Measurements from ENCODE around the gene HOXA2.

HOXA2 gene

DNA sequence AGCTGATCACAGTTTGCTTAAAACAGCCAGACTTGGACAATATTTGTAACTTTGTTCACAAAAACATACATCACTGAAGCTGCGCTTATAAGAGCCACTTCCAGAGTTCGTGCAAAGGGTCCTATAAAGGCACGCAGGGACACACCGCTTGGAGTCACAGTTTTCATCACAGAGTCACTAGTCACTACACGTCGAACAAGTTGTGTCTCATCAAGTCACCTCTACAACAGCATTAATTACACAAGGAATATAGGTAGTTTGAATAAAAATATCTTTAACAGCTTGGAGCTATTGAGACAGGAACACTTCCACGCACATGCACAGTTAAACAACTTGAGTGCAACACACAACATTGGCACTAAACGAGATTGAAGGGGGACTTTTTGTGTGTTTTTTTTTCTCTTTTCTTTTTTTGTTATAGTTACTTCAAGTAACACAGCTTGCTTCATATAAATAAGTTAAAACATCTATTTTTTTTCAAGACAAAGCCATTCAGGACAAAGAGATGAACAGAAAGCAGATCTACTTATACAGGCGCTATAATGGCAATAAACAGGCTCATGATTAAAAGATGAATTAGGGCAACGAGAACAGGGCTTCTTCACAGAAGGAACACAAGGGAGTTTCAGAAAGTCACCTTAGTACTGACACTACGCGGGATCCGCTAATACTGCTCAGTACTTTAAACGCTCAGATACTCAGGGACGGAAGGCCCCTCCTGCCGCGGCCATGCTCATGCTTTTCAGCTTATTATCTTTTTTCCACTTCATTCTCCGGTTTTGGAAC, 38.8 kb upstream of the HOXA2 start:
- no peak for DNase-seq

DNA sequence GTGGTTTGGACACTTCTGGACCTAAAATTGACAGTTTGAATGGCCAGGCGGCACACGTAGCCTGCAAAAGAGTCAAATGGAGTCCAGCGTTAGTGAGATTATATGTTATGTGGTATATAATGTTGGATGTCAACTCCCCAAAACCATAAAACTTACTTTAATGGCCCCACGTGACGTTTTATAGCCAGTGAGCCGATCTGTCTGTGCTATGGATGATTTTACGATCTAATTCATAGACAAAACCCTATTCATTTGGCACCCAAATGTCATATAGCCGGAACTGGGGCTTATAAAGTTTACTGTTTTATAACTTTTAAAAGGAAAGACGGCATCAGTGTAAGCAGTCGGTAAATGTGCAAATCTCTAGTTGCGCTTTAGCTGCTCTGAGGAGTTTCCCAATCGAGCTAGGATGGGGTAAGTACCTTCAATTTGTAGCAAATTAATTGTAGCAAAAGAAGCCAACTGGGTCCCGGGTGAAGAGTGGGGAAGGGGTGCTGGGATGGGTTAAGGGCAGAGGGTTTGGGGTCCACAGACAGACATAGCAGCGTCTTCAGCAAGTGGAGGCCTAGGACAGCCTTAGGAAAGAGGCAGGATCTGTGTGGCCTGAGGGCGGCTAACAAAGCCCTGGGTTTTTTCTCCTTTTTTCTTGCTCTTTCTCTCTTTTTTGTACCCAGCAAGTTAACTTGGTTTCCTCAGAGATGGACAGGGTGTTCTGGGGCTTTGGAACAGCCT, 37.8 kb upstream of the HOXA2 start:
- no peak for DNase-seq

DNA sequence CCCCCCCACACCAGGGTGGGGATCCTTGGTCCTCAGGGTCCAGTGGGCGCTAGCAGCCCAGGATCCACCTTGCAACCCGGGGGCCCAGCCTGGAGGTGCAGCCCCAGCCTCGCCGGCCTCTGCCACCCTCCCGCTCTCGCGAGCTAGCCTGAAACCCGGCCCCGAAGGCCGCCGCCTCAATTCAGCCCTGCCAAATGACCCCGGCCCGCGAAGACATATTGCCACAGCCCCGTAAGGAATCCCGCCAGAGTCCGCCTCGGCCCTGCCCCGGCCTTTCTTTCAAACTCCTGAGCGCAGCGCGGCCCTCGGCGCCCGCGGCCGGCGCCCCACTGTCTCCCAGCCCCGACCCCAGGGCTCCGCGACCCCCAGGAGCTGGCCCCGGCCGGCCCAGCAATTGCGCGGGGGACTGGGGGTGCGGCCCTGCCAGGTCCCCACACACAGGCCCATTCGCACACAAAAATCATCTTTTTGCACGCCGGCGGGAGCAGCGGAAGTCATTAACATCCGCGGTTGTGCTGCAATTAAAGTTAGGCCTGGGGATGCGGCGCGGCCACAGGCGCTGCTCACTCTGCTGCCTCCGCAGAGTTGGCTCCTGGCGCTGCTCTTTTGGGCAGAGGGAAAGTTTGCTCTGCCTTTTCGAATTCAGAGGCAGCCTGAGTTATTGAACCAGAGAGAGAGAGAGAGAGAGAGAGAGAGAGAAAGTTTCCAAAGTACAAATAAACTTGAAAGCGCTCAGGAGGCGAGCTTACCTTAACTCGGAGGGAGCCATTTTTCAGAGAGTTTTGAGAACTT, 37.0 kb upstream of the HOXA2 start:
- DNase-seq: no peak

DNA sequence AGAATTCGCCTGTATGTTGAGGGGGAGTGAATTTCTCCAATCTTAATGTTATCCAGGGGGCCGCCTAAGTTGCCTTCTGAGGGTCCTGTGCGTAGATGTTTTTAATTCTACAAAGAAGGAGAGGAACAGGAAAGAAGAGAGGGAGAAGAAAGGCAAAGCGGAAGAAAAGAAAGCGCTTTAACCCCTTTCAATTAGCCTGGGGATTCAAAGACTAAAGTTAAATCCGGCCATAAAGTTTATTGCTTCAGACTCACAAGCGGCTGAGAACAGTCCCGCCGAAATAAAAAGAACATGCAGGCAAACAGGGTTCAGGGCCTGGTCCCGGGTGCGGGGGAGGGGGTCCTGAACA, 36.5 kb upstream of the HOXA2 start:
- no peak for DNase-seq

DNA sequence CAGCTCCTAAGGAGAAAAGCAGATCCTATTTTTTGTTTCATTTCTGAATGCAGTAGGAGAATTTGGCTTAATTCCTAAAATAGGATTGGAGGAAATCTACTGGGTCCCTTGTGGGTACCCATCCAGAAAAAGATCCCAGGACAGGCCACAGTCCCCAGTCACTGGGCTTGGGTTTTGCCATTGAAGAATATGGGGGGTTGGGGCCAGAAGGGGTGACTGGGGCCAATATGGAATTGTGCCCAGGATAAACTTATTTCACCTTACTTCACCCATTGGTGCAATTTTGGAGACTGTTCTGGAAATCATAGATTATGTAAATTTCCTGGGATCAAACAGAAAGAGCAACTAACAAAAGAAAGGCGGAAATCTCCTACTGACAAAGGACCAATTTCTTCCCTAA, 36.0 kb upstream of the HOXA2 start:
- no peak for DNase-seq

DNA sequence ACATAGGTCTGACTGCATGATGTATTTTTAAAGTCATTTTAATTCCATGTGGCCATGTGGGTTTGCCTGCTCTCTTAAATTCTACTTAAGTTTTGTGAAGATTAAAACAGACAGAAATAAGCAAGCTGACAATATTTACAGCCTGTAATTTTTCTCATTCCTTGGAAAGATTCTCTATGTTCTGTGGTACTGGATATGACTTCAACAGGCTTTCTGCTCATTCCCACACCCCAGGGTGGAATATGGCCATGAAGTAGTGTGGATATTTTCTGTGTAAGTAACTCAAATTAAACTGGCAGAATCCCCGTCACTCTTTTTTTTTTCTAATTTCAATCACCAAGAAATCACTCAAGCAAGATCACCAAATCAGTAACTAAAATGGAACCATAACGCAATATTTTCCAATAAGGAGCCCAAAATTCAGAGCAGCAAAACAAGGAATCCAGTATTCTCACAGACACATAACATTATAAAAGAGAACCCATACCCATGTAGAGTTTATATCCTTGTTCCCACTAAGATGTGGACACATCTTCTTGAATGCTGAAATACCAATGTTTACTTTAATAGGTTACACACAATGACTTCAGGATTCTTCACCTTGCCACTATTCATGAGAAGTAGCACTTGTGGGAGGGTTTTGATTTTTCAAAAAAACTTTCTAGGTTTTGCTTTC, 35.3 kb upstream of the HOXA2 start:
- no peak for DNase-seq

DNA sequence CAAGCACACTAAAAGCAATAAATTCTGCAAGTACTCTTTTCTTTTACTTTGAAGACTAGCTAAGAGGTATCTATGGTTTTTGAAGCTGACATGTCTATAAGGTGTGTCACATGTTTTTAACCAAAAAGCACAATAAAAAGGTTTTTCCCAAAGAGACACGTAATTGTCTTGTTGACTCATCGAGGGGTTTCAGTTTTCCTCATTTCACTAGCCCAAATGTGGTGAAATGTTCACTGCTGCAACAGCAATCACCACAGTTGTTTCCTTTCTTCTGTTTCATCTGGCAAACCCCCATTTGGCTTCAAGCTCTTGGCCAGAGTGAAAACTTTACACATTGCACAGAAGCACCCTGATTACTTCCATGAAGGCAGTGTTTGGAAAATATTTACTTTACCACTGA, 31.9 kb upstream of the HOXA2 start:
- DNase-seq: no peak

DNA sequence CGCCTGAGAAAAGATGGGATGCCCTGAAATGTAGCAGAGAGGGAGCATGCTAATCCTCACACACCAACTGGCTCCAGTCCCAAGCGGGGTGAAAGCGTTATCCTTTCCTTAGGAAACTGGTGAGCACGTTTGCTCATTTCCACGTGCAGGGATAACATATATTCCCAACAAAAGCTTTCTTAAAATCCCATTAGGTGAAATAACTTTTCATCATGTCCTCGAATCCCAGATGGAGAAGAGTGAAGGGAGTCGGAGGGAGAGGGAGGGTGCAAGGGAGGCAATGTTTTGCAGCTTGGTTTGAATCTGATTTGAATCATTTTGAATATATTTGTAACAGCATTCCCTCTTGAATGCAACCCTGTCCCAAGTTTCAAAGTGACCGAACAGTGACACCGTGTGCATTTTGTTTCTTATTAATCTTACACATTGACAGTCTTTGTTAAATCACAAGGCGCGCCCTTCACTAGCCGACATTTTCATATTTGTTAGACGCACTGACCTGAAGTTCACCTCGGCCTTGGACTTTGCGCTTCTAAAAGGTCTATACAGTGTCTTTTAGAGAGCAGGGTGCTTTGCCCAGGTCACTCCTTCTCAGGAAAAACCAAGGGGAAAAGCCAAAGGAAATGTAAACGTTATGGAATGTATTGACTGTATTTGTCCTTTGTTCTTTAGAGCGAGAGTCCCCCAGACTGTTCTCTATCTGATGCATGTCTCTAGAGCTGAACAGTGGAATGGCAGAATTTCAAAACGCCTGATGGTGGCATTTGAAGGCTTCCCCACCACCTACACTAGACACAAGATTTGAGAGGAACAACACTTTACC, 31.1 kb upstream of the HOXA2 start:
- DNase-seq: no peak

DNA sequence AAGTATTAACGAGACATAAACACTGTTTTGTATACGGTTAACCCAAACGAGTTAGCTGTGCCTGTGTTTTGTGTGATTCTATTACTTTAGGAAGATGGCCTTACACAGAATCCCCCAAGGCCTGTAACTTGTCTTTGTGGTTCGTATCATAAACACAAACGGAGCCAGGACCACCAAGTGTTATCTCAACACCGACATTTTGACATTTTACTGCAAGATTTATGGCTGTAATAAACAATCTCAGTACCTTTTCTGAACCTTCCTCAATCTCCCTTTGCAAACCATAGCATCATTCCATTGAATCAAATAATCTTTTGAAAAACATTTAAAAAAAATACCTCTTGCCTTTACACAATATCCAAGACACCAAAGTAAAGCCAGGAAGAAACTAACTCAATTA, 30.5 kb upstream of the HOXA2 start:
- DNase-seq: no peak

DNA sequence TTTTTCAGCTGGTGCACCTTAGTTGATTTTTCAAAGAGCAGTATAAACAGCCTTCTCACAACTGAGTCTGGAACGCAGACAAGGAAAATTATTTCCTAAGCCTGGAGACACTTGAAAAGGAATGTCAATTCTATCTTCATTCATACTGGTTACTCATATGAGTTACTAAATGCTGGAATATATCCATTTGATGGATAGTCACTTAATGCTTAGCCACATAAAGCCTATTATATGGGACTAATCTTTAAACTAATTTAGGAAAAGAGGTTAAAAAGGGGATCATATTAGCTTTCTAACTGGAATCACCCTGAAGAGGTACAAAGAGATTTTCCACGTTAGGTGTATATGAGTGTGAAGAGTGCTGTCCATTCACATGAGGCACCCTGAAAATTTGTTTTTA, 29.7 kb upstream of the HOXA2 start:
- DNase-seq: no peak

DNA sequence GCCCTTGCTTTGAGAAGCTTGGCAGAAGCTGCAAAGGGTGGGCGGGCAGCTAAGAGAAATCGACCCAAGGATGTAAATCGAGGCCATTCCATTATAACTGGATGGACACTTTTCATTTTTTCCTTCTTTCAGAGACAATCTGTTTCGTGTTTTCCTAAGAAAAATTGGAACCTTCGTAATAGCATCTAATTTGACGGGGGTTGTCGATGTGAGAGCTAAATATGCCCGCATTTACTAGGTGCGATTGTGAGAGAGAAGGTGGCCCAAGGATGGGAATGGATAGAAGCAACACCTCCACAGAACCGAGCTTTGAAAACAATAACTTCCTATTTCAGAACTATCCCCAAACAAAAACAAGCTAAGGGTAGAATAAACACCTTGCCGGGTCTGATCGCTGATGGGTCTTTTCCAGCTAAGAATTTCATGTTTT, 28.9 kb upstream of the HOXA2 start:
- DNase-seq: no peak

DNA sequence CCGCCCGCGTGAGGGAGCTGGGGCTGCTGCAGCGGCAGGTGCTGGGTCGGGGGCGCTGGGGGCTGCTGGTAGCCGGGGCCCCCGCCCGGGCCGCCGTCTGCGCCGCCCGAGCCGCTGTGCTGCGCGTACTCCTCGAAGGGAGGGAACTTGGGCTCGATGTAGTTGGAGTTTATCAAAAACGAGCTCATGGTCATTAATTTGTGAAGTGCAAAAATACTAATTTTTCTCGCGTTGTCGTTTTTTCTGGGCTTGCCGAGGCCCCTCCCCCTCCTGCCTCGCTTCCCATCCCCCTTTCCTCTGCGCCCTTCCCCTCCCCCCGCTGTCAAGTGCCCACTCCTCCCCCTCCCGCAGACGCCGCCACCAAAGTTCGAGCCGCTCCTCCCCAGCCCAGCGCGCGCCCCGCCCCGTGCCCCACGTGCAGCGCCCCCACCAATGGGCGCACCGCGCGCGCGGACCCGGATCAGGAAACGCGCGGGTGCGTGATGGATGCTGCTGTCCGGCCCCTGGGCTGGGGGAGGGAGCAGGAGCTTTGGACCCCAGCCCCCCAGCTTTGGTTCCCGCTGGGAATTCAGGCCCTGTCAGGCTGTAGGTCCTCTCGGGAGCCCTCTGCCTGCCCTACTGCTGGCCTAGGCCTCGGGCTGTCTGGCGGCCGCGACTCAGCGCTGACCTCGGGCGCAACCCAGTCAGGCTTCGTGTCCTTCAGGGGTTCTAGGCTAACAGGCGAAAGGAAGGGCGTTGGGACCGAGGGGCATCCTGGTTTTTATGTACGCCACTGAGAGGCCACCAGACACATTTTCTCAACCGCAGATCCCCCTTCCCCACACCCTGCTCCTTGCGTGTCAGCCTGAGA, 28.3 kb upstream of the HOXA2 start, which contains the start of gene HOXA4:
Gene HOXA4 (minus strand): TSS at position 218 of the 850 bp plus-strand sequence. CDS start 24 bp downstream, at position 194.
- DNase-seq: no peak

DNA sequence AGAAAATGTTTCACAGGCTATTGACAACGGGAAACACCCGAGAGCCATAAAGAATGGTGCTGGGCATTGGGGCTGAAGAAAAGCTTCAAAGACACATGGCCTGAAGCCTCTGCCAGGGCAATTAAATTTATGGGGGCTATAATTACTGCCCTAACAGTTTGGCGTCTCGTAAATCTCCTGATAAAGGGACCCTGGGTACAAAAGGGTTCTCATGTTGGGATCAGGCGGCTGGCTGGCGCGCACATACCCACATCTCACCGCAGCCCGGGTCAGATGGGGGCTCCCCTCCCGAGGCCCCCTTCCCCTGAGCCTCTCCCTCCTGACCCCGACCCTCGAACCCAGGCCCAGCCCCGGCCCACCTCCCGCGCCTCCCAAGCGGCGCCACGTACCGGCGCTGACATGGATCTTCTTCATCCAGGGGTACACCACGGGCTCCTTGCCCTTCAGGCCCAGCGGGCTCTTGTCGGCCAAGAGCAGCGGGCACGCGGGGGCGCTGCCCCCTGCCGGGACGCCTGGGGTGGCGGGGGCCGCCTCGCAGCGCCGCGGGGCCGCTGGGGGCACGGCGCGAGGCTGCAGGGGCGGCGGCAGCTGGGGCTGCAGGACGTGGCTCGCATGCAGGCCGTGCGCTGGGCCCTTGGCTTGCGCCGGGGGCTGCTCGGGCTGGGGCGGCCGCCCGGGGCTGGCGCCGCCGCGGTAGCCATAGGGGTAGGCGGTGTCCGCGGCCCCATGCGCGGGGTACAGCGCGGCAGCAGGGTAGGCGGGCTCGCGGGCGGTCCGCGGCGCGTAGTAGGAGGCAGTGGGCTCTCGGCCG, 27.5 kb upstream of the HOXA2 start:
- DNase-seq: no peak

DNA sequence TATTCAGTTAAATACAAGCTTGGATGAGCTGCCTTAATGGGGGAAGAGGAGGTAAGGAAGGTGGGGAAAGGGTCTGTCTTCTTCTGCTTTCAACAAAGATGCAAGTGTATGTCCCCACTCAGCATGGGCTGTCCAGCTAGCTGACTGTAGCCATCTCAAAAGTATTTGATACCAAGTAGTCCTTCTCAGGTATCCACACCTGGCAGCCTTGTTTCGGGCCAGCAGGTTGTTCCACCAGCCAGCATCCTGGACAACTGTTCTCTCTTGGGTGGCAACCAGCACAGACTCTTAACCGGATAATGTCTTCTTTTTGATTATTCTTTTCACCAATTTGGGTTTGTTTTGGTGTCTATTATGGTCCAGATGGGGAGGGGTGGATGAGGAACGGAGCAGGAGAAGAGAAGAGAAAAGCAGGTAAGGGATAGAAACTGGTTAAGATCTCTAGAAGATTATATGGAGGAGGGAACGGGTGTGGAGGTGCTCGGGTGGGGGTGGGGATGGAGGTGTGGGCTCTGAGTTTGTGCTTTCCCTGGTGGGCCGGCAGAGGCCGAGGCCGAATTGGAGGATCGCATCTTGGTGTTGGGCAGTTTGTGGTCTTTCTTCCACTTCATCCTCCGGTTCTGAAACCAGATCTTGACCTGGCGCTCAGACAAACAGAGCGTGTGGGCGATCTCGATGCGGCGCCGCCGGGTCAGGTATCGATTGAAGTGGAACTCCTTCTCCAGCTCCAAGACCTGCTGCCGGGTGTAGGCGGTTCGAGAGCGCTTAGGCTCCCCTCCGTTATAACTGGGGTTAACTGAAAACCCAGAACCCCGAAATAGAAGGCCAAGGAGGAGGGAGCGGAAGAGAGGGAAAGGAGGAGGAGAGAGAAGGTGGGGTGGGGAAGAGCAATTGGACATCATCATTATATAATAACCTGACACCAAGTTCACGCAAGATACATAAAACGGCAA, 26.6 kb upstream of the HOXA2 start:
- DNase-seq: no peak

DNA sequence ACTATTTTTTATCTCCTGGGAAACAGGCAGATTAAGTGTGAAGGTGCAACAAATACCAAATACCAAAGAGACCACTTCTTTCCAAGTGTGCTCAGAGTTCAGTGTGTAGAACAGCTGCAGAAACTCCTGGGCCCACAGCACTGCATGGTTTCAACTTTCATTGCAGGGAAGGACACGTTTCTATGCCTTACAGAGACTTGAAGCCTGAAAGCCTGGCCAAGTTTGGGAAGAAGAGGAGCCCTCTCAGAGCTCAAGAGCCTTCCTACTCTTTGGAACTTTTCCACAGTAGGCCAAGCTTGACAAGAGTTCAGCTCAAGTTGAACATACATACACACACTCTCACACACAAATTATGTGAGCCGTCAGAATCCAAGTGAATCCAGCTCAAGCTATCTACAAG, 25.6 kb upstream of the HOXA2 start:
- no peak for DNase-seq

DNA sequence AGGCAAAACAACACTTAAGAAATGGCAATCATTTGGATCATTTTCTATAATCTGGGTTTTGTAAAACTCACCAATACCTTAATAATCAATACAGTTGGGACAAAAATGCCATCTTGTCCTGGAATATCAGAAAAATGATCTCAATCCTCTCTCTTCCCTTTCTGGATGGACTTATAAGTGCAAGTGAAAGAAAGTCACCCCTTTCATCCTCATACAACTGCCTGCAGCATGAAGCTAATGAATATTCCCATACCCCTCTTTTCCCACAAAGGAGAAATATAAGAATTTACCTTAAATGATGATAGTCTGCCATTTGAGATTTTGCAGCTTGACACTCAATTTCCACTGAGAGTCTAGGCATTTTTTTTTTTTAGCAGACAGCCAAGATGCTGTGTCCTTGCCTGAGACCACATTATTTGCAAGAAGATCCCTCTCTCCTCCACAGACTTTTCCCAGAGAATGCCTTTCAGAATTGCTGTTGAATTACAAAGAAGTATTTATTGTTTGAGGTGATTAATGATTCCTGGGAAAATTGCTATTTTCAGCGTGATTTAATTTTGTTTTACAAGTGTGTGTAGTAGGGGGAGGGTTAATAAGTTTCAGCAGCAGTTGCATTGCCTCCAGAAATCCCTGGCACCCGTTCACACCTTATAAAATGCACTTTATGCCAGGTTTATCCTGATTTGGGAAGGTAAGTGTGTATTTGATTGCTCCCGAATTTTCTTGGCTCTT, 24.3 kb upstream of the HOXA2 start:
- no peak for DNase-seq

DNA sequence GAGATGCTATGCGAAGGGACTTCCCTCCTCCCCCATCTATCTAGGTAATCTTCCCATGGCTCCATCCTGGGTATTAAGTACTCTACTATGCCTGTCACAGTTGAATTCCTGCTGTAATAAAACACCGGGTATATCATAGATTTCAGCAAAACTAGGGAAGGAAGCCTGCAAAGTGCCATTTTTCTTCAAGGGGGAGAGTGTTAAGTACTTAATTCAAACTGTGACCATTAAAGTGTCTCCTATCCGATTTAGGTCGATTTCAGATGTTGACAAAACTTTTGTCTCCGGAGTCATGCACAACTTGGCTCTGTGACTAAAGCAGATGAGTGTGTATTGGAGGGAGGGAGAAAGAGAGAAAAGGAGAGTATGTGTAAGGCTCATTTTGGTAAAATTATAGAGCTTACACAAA, 23.5 kb upstream of the HOXA2 start:
- DNase-seq: no peak

Data from 8988T (cell line).